GM18499 (cell line): Measurements from ENCODE around the gene CPT1A.

ENCODE experiments used
- ATAC-seq: cut with Tn5 transposase; IDR thresholded peaks from one replicate; pipeline ENCODE4 v1.9.1; 2021; ENCODE audit warnings: moderate number of reproducible peaks; ENCODE audit not compliant: insufficient read depth, unreplicated experiment

The CPT1A gene

DNA sequence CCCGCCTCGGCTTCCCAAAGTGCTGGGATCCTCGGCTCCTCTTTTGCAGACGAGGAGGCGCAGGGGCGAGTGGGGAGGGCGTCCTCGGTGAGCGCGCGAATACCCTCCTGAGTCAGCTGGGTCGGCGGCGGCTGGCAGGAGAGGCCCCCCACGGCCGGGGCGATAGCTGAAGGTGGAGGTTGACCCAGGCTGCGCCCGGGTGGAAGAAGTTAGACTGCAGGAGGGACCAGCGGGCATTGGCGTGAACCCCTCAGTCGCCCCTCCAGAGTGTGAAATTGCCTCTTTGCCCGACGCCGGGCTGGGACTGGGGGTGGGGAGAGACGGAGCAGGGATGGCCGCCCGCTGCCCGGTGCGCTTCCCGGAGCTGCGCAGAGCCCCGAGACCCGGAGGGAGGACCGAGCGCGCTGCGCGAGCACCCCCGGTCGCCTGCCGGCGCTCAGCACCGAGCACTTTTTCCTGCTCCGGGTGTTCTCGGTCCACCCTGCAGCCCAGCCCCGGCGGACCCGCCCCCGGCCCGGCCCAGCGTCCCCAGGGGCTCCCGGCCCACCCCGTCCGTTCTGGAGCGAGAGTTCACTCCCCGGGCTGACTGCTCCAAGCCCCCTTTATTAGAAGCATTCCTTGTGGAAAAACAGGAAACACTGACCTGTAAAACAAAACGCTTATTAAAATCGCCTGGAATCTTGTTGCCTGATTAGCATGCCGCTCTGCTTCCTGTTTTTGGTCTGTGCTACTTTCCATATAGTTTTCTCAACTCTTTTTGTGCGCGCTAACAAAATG lies 13.7 kb upstream of the CPT1A start:
- ATAC-seq, result no peak

DNA sequence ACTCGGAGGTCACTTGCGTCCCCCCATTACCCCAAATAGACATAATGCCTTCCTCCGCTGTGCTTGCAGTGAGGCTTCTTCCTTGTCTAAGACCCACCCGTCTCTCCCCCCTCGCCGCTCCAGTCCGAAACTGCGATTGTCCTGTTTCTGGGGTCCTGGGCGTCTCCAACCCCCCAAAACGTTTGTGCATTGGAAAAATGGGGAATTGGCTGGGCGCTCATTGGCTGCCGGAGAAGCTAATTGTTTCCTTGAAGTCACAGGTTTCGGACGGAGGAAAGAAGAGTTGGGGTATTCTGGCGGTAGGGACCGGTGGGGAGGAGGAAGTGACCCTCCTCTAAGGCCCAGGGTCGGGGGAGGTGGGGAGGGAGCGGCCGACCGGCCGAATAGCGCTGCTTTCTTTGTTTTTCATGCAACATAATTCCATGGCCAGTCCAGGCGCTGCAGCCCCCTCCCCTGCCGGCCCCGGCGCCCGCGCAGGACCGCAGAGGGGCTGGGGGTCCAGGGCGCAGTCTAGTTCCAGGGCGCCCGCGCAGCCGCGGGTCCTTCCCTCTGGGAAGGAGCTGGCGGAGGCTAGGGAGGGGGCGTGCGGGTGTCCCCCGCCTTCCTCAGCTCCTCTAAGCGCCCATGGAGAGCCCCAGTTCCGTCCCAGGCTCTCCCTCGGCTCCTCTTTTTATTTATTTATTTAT lies 12.7 kb upstream of the CPT1A start:
- ATAC-seq, result no peak

DNA sequence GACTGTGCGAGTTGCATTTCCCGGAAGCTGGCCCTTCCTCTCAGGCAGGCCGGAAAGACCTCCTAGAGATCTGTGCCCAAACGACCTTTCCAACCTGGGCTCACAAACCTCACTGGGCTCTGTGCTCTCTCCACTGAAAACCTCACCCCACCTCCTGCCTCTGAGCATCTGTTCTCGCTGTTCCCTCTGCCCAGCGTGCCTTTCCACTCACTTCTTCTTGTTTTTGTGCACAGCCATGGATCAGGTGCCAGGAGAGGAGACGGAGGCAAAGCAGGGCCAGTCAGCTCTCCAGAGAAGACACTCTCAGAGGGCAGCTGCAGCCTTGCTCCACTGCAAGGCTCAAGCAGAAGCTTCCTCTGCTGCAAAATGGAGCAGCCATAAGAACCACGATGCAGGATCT lies 10.9 kb upstream of the CPT1A start:
- ATAC-seq, result no peak

DNA sequence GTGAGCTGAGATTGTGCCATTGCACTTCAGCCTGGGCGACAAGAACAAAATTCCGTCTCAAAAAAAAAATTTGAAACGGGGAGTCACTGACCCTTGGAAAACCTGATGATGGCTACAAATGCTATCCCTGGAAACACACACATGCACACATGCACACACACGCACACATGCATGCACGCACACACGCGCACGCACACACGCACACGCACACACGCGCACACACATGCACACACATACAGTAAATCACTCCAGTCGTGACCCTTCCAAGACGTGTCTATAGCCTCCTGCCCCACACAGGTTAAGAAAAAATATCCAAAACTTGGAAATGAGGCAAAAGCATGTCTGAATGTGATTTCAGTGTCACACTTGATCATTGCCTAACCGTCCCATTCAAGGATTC lies 6.7 kb upstream of the CPT1A start:
- no peak for ATAC-seq

DNA sequence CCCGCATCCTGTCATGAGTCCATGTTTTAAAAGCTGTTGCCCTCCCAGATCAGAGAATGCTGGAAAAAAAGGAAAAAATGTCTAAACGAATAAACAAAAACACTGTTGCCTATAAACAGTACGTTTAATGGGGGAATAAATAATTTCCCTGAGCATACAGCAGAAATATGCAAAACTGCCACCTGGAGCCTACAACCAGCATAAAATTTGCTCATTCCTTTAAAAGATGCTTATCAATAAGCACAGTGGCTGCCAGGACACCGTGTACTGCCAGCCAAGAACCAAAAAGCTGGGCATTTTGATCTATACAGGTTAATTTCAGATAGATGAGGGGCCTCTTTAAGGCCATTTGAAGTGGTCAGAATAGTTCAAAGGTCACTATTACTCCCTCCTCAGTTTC lies 5.7 kb upstream of the CPT1A start:
- no peak for ATAC-seq

DNA sequence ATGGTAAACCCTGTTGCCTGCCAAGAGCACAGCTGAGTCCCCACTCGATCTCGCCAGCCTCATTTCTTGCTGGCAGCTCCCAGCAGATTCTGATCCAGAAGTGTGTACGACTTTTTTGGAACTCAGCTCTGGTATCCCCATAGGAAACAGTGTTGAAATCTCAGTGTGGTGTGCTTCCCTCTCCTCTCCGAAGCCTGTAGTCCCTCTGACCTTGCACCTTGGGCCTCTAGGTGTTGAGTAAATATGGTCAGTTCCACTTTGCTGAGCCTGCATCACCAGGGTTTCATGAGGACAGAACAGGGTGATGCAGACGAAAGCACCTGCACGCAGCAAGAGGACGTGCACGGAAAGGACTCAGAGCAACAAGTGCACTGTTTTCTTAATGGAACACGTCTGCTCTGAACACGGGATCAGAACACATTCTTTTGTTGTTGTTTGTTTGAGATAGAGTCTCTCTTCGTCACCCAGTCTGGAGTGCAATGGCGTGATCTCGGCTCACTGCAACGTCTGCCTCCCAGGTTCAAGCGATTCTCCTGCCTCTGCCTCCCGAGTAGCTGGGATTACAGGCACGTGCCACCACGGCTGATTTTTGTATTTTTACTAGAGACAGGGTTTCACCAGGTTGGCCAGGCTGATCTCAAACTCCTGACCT lies 3.8 kb upstream of the CPT1A start:
- no peak for ATAC-seq

DNA sequence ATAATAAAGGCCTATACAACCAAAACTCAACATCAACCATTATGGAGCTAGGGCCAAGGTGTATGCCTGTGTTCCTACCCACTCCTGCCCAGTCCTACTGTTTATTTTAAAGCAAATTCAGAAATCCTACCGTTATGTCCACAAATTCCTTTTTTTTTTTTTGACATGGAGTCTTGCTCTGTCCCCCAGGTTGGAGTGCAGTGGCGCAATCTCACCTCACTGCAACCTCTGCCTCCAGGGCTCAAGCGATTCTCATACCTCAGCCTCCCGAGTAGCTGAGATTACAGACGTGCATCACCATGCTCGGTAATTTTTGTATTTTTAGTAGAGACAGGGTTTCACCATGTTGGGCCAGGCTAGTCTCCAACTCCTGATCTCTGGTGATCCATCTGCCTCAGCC lies 3.1 kb upstream of the CPT1A start:
- no peak for ATAC-seq

DNA sequence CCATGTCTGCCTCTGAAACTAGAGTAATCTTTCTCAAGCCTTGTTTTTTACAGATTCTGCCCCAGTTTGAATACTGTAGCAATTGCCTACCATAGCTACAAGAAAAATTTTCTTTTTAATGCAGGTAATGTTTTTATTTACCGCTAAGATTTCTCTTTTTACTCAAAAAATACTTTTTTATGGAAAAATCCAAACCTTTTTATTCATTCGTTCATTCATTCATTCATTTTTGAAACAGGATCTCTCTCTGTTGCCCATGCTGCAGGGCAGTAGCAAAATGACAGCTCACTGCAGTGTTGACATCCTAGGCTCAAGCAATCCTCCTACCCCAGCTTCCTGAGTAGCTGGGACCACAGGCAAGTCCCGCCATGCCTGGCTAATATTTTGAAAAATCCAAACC lies 2.7 kb upstream of the CPT1A start:
- ATAC-seq, result no peak

DNA sequence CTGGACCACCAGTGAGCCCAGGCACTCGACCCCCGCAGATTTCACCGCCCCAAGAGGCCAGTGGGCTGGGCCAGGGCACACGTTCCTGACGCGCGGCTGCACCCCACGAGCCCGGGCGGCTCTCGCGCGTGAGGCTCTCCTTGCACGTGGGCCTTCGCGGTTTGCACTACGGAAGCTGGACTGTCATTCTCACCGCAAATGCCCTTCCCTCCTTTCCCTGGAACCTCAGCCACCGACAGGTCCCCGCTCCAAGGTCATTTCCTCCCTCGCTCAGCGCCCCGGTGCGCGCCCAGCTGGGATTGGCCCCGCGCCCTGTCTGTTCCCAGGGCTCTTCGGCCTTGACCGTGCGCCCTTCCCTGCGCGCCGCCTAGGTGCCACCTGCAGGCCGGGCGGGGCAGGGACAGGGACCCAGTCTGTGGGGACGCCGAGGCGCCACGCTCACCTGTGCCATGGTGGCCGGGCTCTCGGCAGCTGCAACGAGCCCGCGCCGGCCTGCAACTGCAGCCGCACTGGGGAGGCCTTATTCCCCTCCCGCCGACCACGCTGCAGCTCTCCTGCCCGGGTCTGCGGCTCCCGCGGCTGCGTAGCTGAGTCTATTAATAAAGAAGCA lies 2.1 kb upstream of the CPT1A start:
- no peak for ATAC-seq

DNA sequence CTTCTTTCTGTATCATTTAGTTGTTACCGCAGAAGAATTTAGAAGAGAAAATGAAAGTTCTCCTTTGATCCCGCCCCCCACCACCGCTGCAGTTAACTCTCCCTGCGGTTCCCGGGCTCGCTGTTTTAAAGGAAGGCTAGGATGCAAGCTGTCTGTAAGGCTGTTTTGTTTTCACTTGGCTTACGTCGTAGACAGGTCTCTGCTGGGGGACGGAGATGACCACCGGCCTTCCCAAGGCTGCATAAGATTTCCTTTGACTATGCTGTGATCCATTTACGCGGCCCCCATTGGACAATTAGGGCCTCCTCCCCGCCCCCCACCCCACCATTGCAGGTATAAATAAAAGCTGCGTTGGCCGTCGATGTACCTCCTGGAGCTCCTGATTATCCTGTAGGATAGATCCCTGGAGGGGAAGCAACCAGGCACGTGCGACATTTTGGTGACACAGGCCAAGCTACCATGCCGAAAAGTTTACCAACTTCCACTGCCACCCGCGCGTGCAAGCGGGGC lies 1.4 kb upstream of the CPT1A start:
- ATAC-seq, result no peak

DNA sequence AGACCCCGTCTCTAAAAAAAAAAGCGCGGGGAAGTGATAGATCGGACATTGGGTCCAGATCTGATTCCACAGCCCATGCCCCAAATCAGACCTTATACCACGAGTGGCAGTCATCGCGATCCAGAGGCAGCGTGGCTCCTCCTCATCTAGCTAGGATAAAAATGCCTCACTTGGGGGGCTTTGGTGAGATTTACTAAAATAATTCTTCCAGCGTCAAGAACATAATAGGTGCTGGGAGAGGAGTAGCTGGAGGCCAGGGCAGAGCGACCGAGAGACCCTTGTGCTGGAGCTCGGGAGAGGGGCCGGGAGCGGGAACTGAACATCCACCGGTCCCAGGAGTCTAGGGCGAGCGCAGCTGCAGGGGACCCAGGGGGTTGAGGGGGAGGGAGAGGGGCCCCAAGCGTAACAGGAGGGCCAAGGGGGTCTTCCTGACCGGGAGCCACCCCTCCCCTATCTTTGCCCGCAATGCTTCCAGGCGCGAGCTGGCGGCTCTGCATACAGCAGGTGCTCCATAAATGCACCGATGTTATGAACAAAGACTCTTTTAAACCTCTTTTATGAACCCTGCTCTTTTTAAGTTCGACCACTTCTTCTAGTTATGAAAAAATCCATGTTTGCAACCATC lies 823 bp upstream of the CPT1A start:
- no peak for ATAC-seq

DNA sequence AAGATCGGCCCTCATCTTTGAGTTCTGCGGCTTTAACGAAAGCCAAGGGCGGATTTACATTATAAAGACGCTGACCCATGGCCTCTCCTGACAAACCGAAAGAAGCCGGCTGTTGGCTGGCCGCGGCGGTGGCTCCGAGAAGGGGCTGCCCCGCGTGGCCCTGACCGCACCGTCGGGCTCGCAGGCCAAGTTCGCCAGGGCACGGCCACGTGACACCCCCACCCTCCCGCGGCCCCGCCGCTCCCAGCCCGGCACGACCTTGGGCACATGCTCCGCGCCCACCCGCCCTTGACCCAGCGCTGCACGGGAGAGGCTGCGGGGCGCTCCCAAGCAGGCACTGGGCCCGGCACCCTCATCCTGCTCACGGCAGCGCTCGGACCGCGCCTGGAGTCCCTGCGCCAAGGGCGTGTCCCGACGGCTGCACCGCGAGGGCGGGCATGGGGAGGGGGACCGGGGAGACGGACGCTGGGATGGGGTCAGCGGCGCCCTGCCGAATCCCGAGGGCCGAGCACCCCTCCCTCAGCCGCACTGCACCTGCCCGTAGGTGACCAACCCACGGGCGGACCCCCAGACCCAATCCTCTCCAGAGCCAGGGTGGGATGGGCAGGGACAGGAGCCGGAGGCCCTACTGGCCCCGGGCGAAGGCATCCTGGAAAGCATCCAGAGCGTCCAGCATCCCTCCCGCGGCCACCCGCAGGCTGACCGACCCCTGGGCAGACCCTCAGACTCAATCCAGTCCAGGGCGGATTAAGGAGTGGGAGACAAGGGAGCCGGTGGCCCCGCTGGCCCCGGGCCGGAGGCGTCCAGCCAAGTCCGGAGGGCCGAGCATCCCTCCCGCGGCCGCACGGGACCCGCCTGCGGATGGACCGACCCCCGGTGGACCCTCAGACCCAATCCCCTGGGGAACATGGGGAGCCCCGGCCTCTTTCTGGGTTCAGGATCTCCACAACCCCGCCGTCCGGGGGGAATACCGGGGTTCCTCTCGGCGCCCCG lies 759 bp downstream of the CPT1A start:
- no peak for ATAC-seq

DNA sequence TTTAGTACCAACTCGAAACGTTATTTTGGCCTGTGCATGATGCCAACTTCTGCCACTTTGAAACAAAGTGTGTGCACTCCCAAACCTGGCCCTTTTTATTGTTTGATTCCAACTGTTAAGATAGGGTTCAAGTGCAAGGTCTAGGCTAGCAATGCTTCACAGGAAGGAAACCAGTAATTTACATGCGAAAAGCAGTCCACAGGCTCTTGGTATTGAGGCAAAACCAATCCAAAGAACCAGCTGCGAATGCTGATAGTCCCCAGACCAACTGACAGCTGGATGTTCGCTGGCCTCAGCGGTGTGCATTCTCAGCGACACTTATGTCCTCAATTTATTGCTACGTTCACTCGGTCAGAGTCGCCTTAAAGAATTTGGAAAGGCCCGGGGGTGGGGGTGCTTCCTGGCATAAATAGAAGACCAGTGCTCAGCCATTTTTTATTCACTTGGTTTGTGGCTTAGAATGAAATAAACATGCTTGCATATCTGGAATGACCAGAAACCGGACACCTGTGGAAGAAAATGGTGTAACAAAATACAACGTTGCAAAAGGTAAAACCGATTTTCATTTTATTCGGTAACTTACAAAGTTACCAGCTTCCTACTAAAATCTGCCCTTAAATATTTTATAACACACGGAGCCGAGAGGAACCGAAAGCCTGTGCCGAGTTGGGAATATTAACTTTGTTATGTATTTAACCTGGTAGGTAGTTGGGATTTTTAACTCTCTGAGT lies 1.6 kb downstream of the CPT1A start:
- ATAC-seq, result no peak

DNA sequence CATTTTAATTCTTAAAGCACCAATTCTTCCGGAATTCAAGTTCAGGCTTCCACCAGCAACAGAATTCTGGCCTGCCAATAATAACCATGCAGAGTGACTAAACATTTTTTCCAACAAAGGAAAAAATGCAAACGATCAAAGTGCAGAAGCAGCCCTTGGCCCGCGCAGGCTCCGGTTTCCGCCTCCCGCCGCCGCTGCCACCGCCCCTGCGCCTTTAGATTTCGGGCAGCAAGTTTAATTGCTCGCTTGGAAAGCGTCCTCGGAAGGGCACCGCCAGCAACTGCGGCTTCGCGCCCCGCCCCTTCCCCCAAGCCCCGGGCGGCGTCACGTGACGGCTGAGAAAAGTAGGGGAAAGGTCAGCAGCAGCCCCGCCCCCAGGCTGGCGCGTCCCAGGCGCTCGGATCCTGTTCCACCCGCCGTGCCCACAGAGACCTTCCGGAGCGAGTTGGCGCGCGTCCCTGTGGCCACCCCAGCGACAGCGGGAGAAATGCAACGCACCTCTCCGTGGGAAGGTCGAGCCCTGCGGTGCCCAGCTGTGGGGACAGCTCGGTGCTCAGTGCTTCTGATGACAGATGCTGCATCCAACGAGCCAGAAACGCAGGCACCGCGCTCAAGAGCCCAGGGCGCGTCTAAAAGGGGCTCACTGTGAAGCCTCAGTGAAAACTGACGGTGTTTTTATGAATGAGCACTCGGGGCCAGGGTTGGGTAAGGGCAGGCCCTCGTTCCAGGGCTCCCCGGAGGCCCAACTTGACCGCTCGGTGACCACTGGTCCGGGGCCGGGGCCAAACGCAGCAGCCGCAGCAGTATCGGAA lies 2.5 kb downstream of the CPT1A start:
- no peak for ATAC-seq

DNA sequence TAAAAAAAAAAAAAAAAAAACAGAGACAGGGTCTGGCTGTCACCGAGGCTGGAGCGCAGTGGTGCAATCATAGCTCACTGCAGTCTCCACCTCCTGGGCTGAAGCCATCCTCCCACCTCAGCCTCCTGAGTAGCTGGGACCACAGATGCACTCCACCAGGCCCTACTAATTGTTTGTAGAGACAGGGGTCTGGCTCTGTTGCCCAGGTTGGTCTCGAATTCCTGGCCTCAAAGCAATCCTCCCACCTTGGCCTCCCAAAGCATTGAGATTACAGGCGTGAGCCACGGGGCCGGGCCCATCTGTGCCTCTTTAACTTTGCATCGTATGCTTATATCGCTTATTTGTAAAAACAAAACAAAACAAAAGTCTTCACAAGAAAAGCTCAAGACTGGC lies 3.1 kb downstream of the CPT1A start:
- ATAC-seq, result no peak

DNA sequence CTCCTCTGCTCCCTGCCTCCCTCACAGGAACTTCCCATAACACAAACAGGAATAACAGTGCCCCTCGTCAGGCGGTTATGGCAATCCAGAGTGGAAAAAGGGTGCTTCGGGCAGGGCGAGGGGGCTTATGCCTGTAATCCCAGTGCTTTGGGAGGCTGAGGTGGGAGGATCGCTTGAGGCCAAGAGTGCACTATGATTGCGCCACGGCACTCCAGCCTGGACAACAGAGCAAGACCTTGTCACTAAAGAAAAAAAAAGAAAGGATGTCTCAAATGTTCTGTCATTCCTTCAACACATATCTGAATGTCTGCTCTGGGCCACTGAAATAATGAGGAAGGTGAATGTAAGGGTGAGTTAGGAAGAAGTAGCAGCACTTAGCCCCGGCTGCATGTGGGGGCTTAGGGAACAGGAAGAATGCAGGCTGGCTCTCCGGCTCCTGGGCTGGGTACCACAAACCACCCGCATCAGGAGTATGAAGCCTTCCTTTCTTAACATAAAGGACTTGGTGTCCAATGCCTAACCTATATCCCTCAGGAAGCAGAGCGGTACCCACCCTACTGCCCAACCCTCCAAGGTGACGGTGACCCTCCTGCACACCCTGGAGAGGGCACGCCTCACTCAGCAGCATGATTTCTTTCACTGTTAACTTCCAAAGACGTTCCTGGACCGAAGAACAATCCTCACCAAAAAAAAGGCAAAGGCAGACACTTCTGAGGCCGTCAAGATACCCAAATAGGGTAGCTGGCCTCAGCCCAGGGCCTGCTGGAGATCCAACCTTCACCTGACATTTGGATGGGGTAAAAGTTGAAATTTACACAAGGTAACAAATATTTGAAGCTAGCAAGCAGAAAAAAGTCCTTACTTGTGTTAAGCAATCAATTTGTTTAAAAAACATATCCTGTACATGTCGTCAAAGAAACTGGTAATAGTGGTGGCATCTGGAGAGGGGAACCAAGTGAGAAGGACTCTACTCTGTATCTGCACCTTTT lies 3.8 kb downstream of the CPT1A start:
- ATAC-seq, result no peak

DNA sequence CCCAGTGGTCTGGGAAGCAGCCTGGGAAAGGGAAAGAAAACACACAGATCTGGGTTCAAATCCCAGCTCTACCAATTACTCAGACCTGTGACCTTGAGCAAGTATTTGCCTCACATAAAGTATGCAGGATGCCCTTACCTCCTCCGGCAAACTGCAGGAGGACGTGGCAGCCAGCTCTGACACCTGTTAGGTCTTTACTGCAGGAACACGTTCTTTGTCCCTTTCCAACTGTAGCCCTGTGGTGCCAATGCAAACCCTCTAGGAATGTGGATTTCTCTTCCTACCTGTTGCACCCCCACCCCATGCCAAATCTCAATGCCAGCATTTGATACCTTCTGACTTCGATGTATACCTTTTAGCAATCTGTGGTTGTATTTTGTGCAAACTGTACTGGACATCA lies 6.0 kb downstream of the CPT1A start:
- no peak for ATAC-seq
